HG03521 (cell line): ENCODE results near the gene IER5.

ENCODE experiments used
- ATAC-seq: cut with Tn5 transposase; IDR thresholded peaks from one replicate; pipeline ENCODE4 v1.9.1; 2021; ENCODE audit warnings: mild to moderate bottlenecking, moderate library complexity; ENCODE audit not compliant: unreplicated experiment

The IER5 gene

DNA sequence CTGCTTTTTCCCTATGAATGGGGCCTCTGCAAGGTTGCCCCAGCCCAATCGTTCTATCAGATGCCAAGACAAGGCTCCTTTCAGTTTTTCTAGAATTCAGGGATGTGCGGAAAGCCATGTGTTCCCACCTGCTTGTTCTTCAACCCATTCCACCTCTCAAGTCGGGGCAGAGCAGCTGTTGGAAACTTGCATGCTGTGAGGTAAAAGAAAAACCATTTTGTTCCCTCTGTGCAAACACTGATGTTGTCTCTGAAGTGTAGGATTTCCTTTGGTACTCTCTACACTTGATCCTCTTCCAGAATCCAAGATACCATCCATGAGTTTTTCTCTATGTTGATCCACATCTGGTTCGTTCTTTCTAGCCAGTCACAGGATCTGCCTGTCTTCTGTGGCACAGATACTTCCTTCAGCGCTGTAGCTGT, 7.3 kb downstream of the IER5 start:
- no peak for ATAC-seq

DNA sequence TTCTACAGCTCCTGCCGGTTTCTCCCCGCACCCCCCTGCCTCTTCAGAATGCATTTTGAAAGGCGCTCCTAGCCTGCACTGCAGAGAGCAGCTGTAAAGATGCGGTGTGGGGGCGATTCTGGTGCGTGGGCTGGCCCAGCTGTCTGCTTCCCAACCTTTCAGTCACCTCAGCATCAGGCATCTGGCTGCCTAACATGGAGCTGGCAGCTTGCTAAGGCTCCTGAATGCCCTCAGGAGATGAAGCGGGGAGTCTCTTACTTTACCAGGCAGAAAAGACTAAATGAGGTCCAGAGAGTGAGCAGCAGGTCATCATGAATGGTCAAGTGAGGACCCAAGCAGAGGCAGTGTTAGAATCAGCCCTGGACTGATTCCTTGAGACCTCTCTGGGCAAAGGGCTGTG, 8.7 kb downstream of the IER5 start:
- no peak for ATAC-seq

DNA sequence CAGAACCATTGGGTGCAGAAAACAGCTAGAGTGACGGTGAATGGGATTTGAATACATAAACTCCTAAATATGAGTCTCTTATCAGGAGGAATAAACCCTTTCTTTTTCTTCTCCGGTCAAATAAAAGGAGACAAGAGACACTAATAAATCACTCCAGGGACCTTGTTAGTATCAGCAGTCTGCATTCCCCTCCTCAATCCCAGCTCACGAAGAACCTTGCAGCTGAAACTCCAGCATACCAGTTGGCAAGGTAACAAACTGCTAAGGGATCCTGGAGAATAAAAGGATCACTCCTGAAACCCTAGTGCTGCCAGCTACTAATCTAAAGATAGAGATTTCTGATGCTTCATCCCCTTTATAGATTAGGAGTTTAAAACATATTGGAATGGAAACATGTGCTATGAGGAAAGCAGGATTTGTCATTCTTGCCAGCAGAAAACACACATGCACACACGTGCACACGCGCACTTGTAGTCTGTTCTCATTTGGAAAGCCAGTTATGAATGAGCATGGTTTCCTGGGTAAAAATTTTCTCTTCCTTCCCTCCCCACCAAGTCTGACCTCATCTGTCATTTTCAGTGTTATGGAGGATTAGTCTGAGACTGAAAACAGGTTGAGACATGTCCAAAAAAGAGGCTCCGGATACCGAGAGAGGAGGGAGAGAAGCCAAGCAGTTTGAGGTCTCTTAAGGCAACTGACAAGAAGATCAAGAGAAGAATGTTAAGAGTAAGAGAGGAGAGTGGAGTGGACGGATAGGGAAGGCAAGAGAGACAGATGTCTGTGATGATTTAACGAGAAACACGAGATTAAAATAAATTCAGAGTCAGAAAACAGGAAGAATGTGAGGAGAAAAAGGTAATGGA, 10.9 kb downstream of the IER5 start:
- peak; percentile 51 for ATAC-seq

DNA sequence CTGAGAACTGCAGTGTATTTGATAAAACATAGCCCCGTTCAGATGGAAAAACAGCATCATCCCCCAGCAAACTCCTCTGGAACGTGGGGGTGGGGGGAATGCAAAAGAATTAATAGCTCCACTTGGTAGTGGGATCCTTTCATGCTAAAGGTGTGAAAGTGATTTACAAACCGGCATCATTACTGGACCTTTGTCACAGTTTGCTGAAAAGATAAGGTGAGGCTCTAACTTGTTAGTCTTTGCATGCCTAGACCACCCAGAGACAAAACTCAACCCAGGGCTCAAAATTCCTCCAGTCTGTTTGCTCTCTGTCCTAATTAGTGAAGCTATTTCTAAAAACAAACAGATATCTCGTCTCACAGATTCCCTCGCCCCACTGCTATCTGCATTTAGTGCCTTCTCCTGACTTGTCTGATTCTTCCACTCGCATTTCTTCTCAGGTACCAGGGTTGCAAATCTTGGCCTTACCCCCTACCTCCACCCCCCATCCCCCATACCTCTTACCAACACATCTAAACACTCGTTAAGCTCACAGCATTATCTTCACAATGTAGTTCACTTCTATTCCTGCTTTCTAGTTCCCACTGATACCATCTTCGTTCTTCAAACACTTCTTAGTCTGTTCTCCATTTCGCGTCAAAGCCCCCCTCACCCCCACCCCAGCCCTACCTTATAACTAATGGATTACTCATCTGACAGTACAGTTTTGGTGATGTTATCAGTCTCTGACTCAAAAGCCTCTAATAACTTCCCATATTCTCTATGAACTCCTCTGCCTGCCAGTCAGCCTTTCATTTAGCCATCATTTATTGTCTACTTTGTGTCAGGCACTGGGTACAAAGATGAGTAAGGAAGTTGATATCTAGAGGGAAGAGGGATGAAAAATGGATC, 11.8 kb downstream of the IER5 start:
- no peak for ATAC-seq

DNA sequence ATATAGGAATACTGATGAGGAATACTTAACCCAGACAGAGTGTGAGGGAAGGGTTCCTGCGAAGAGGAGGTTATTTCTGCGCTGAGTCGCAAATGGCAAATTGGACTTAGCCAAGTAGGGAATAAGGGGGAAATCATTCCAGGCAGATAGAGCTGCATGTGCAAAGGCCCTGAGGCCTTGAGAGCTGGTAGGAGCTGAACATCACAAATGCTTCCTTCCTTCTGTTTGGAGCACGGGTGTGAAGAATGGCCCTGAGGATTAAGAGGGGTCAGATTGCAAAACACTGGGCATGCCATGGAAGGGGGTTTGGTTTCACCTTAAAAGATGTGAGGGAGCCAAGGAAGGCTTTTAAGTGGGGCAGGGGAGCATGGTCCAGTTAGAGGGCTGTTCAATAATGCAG, 12.4 kb downstream of the IER5 start:
- no peak for ATAC-seq

DNA sequence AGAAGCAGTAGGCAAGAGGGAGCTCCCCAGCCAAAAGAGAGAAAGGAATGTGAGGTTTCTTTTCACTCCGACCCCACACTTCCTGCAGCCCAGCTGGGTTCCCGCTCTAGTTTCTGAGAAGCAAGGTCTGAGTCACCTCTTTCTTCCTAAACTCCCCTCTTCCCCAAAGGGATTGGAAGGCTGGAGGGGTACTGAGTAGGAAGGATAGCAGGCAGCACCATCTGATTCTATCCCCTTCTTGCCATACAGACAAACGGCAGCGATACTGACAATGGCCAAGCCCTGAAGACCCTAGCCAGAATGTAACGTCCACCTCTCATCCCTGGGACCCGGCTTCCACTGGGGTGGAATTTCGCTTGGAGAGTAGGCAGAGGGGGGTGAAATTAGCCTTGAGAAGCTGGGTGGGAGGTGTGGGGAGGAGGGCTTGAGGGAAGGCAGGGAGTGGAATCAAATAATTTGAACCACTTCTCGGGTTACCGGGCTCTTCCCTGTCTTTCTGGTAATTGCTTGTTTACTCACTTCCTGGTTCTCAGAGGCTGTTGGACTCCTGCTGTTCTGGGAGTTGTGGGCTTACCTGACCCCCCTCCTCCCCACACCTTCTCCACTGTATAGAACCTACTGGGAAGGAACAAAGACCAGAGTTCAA, 13.2 kb downstream of the IER5 start:
- ATAC-seq: no peak

DNA sequence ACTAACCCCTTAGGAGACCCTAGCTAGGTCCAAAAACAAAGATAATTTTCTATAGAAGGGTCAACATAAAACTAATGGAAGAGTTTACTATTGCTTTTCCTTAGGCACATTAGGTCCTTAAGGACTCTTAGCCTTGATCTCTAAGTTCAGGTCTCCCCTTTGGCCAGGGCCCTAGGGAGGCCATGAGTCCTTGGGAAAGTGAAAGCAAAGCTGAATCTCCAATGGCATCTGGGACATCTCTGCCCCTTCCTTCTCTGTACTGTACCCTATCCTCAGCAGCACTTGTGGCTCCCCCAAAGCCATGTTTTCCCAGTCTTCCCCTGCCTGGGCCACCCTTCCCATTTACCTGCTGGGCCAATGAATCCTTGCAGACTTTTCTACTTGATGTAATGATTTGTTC, 14.3 kb downstream of the IER5 start:
- ATAC-seq: no peak

DNA sequence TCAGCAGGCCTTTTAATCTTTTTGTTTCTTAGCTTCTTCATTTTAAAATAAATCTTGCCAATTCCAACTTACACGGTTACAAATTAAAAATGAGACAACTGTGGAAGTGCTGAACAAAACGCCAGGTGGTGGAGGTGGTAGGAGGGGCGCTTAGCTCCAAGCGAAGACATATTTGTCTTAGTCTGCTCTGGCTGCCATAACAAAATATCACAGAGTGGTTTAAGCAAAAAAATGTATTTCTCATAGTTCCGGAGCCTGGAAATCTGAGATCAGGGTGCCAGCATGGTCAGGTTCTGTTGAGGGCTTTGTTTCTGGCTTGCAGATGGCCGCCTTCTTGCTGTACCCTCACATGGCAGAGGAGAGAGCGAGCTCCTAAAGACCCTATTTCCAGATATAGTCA, 14.9 kb downstream of the IER5 start:
- ATAC-seq: no peak

DNA sequence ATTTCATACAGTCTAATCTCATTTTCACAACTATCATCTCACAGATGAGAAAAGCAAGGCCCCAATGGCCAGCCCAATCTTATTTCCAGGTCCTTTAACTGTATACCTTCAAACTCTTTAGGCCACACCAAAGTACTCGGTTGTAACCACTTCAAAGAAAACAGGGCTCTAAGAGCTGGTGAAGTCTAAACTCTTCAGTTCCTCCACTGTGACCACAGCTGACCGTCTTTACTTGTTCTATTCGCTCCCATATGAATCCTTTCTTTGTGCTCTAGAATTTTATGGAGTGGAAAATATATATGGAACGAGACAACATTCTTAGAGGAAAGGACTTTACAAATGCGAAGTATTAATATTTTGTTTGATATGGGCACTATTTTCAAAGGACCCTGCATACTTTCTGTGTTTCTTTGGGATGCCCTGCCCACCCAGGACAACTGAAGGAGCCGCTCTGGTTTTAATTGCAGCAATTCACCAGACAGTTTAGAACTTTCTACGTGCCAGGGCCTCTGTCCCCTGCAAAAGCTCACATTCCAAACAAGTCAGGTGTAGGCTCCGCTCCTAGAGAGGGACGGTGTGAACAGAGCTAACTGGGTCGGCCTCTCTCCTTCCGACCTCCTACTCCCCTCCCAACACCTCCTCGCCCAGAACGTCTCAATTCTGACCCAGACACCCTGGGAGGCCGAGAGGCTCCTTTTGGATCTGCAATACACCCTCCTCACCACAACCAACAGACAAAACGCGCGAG, 15.7 kb downstream of the IER5 start:
- no peak for ATAC-seq

DNA sequence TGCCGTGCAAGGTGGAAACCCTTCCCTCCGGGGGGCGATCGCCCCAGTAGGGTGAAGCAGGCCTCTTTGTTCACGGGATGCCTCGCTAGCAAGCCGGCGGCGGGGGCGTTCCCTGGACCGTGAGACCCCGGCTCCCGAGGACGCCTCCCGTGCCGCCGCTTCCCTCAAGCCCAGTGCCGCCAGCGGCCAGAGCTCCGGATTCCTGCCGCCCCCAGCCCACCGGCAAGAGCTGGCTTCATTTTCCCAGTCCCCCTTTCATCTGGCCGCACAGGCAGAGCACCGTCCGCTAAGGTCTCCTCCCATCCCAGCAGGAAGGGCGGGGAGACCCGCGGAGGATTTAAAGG, 16.3 kb downstream of the IER5 start:
- ATAC-seq: peak; percentile 19

DNA sequence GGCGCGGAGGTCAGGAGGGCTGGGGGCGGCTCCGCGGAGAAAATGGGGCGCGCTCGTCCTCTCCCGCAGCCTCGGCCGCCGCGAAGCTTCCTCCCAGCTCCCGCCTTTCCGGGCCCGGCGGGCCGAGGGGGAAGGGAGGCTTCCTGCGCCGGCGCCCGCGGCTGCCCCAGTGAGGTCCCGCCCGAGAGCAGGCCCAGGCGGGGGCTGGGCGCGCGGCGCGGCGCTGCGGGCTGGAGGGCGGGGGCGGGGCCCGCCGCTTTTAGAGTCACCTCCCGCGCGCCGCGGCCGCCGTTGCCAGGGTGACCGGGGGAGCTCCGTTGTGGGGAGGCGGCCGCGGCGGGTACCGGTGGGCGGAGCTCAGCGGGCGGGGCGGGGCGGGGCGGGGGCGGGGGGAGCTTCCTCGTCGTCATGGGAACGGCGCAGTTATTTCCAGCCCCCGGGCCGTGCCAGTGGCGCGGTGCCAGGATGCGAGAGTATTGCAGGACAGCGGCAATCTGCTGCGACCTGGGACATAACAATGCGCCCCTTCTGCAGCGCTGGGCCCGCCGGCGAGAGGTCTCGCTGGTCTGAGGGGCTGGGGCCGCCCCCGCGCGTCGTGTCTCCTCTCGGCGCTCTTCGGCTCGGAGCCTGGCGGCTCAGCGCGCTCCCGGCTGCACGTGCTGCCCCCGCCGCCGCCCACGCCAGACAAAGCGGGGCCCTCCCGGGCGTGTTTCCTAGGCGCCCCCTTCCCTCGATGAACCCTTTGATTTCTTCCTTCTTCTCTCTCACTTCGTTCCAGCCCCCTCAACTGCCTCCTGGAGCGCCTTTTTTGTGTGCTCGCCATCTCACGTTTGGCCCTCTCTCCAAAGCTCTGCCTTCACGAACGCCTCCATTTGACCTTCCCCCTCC, 16.9 kb downstream of the IER5 start:
- peak; percentile 76 for ATAC-seq

DNA sequence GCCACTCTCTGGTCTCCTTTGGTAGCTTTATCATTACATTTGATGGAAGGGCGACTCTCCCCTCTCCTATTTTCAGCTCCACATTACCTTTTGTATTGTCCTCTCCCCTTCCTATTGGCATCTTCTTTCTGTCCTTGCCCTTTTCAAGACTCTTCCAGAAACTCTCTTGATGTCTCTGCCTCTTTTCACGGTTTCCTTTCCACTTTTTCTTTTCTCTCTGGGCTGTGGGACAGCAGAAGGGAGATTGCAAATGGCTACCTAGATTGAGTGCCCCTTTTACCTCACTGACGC, 17.5 kb downstream of the IER5 start:
- no peak for ATAC-seq

DNA sequence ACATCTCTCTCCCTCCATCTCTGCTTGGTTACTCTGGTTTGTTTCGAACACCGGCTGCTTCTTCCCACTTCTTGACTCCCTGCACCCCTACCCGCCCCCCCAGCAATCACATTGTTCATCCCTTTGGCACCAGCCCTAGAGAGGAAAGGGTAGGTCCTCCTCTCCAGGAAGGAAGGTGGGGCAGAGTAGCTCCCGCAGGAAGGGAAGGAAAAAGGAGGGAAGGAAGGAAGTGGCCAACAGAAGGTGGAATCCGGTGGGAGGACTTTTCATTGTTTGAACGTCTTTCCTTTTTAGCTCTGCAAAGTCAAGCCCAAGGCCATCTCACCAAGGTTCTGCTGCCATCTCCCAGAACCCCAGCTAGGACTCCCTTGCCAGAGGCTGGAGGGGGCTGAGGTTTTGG, 18.0 kb downstream of the IER5 start:
- ATAC-seq: no peak

DNA sequence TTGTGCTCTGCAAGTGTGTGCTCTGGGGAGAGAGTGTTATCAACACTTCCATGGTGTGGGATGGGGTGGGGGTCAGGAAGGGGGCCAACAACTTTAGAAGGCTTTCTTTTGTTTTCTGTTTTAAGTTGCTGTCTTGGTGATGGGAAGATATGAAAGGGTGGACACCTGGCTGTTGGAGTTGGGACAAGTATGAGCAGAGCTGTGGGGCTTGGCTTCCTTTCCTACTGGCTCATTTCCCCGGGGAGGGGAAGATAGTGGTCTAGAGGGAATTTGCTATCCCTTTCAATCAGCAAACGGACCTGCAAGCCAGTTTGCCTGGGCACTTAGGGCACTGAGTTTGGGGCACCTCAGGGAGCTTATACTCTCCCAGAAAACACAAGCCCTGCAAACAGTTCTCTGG, 19.2 kb downstream of the IER5 start:
- ATAC-seq: no peak

DNA sequence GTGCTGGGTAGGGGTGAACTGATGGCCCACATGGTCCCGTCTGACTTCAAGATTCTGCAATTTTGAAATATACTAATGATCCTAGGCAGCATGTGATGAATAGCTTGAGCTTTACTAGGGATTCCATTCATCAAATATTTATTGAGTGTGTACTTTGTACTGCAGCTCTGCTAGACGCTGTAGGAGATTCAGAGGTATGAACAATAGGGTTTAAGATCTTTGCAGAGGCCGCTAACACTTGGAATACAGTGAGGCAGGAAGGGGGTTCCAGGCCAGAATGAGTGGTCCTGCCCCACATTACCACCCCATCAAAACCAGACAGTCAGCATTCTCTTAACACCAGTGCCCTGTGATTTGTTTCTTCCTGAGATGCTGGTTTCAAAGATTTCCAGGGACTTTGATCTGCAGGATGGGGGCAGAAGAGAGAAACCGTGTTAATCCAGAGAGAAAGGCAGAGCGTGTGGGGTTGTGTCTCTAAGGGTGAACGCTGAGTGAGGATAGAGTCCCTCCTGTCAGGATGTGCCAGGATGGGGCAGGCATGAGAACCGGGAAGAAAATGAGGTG, 19.9 kb downstream of the IER5 start:
- ATAC-seq: no peak

DNA sequence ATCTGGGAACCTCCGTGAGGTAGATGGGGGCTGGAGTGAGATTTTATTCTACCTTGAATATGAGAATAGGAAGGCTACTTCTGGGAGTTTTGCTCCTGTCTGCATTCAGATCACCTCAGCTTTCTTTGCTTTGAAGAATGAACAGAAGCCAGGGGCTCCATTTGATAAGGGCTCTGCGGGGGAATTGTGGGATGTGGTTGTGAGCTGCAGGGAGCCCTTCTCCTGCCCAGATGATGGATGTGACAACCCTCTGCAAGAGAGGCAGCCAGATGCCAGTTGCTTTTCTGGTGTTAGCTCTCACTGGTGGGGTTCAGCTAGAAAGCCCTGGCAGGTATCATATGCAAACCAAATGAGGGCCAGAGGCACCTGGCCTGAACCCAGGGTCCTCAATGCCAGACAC, 21.5 kb downstream of the IER5 start:
- ATAC-seq: no peak

DNA sequence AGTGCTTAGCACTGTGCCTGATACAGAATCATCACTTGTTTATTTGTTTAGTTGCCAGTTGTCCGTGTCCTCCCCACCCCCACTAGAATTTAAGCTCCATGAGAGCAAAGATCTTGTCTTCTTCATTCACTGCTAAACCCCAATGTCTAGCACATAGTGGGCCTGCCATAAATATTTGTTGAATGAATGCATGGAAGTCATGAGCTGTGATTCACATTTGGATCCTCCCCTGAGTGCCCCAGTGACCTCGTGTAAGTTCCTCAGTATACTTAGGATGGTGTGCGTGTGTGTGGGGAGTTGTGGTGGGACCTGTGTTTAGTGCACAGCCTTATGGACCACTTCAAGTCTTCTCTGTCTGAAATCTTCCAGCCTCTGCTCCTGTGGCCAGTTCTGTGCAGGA, 23.1 kb downstream of the IER5 start:
- no peak for ATAC-seq

DNA sequence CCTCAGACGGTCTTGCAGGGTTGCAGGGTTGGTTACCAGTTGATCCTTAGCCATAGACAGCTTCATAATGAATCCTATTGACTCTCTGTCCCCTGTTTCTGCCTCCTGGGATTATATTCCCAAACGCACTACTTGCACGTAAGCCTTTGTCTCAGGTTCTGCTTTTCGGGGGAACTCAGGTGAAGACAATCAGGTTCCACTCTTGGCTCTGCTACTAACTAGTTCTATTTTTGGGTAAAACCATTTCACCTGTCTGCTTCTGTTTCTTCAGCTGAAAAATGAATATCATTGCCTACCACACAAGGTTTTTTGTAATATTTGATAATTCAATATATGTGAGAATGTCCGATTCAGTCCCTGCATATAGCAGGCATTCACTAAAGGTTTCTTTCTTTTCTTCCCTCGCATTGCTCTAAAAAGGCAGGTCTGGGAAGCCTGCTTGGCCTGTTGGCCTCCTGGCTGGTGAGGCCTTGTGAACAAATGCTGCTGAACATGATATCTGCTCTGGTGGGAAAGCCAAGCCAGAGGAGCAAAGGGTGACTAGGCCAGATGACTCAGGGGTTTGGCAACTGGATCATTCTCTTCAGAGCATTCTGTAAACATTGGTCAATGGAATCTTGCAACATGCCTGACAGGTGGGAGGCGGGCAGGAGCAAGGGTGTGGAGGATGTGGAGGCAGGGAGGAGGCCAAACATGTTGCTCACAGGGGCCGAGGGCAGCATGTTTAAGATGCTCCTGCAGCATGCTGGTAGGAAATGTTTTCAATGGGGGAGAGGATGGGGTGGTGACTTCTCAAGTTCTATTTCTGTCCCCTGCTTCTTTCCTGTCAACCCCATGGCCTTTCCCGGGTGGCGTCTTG, 23.8 kb downstream of the IER5 start:
- ATAC-seq: no peak

DNA sequence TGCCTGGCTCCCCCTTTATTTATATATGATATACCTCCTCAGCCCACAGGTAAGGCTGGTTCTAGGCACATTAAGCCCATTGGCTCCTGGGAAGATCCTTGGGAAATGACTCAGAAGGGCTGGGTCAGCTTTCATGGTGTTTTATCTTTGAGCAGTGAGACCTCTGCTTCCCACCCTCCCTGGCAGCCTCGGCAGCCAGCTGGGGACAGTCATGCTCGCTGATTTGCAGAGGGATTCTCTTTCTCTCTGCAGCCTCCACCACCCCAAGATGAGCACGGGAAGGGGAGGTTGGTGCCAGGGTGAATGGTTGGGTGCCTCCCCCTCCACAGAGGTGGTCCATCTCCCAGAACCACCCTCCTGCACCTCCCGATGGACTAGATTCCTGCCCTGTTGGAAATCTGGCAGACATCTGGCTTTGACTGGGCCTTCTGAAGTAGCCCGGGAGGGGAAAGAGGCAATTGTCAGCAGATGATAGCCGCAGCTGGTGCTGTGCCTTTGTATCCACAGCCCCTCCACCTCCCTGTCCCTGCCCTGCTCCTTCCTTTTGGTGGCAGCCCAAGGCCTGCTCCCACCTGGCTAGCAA, 24.6 kb downstream of the IER5 start:
- no peak for ATAC-seq
